Neural progenitor cell (in vitro differentiated cells): Measurements from ENCODE around the gene CDH12. TPM values are rescaled to one million over a fixed set of nuclear protein-coding genes. Genes with fewer than 3 reads are reported as not detected.

ENCODE experiments used
- DNase-seq: peaks from one replicate; pipeline ENCODE4 v3.0.0-alpha.2; 2016; ENCODE audit warnings: low spot score
- H2AFZ ChIP-seq: fragments of 200-600 bp; sonication (generic); replicated peaks from 2 replicates; pipeline ENCODE4 v1.6.1; 2016; ENCODE audit warnings: antibody characterized with exemption
- H3F3A ChIP-seq: fragments of 200-600 bp; sonication (generic); 2 replicates; pipeline ENCODE4 v1.6.1; 2016; ENCODE audit warnings: antibody characterized with exemption, low read depth
- H3K27ac ChIP-seq: fragments of 200-600 bp; sonication (generic); 2 replicates; pipeline ENCODE4 v1.5.1; 2016; ENCODE audit warnings: mild to moderate bottlenecking
- H3K27me3 ChIP-seq: fragments of 200-600 bp; sonication (generic); 2 replicates; pipeline ENCODE4 v1.6.1; 2016; ENCODE audit warnings: mild to moderate bottlenecking, moderate library complexity
- H3K36me3 ChIP-seq: fragments of 200-600 bp; sonication (generic); 2 replicates; pipeline ENCODE4 v1.5.1; 2016
- H3K4me1 ChIP-seq: fragments of 200-600 bp; sonication (generic); 2 replicates; pipeline ENCODE4 v1.6.1; 2016; ENCODE audit warnings: mixed run types
- H3K4me2 ChIP-seq: fragments of 200-600 bp; sonication (generic); 2 replicates; pipeline ENCODE4 v1.6.1; 2016
- H3K4me3 ChIP-seq: fragments of 200-600 bp; sonication (generic); 2 replicates; pipeline ENCODE4 v1.5.1; 2016
- H3K79me2 ChIP-seq: fragments of 200-600 bp; sonication (generic); 2 replicates; pipeline ENCODE4 v1.6.1; 2016; ENCODE audit warnings: low read depth
- H3K9ac ChIP-seq: fragments of 200-600 bp; sonication (generic); 2 replicates; pipeline ENCODE4 v1.6.1; 2016
- H3K9me3 ChIP-seq: fragments of 200-600 bp; sonication (generic); 2 replicates; pipeline ENCODE4 v1.5.1; 2016; ENCODE audit warnings: low read depth
- H4K20me1 ChIP-seq: fragments of 200-600 bp; sonication (generic); 2 replicates; pipeline ENCODE4 v1.6.1; 2016; ENCODE audit warnings: low read depth
- H3K27ac Mint-ChIP-seq: 3 replicates; pipeline ENCODE4 v1.8.0; 2021; ENCODE audit warnings: mixed read lengths
- H3K27me3 Mint-ChIP-seq: 2 replicates; pipeline ENCODE4 v1.8.0; 2022; ENCODE audit warnings: low read depth, mild to moderate bottlenecking, inconsistent platforms, moderate library complexity, mixed read lengths; ENCODE audit not compliant: insufficient read depth
- H3K36me3 Mint-ChIP-seq: 3 replicates; pipeline ENCODE4 v1.8.0; 2021; ENCODE audit warnings: mixed read lengths
- H3K4me1 Mint-ChIP-seq: 3 replicates; pipeline ENCODE4 v1.8.0; 2021; ENCODE audit warnings: mixed read lengths
- H3K4me3 Mint-ChIP-seq: 3 replicates; pipeline ENCODE4 v1.8.0; 2021; ENCODE audit warnings: mild to moderate bottlenecking, moderate library complexity, mixed read lengths
- H3K9me3 Mint-ChIP-seq: 3 replicates; pipeline ENCODE4 v1.8.0; 2020; ENCODE audit warnings: mixed read lengths
- EZH2 ChIP-seq: fragments of 200-600 bp; sonication (generic); IDR thresholded peaks from 2 replicates; pipeline ENCODE4 v1.6.1; 2017; ENCODE audit warnings: antibody characterized with exemption, mild to moderate bottlenecking, moderate library complexity
- EZH2phosphoT487 ChIP-seq: fragments of 200-600 bp; sonication (generic); IDR thresholded peaks from 2 replicates; pipeline ENCODE4 v1.6.1; 2017; ENCODE audit warnings: antibody characterized with exemption
- total RNA-seq: library from RNA; depleted of rRNA; stranded (reverse); fragments of >200 nt; gene quantifications from 2 replicates; pipeline ENCODE4 v1.2.3, GENCODE V29; 2015; ENCODE audit warnings: low replicate concordance
- TF ChIP-seq, protein P1 (sequence below): fragments of 200-600 bp; sonication (generic); IDR thresholded peaks from 2 replicates; pipeline ENCODE4 v1.5.1; 2017; ENCODE audit warnings: antibody characterized with exemption, mild to moderate bottlenecking

Gene CDH12
- total RNA-seq, 1 donor from 2014 or later = not detected

DNA sequence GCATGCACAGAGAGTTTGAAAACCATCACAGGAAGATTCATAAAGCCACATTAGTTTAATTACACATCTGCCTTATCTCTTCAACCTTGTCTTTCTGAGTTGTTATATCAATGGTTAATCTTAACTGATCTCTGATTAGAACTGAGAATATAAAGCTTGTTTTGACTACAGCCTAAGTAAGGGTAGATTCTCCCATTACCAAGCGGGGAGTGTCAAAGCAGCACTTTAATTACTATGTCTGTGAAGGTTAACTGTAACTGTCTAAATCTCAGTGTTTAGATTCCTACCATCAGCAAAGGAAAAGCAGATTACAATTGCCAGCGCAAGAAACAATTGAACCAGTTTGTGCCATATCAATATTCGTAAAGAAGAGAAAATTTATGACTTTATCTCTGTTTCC is 348.7 kb downstream of the CDH12 start:
- H3K27me3 Mint-ChIP-seq = peaks cover 3% of the 10 kb centered on the region
- Histone ChIP-seq H3K4me1 (no peaks in the 10 kb centered on the region), H3K4me2 (no peak overlapping the region), H3K79me2 (no peaks in the 10 kb centered on the region), H3K4me3 (no peak overlapping the region), H4K20me1 (no peaks in the 10 kb centered on the region), H3K9me3 (no peaks in the 10 kb centered on the region), H3K36me3 (no peaks in the 10 kb centered on the region), H2AFZ (no peak overlapping the region), H3K27ac (no peak overlapping the region), H3F3A (no peaks in the 10 kb centered on the region), H3K27me3 (no peaks in the 10 kb centered on the region), H3K9ac (no peak overlapping the region)
- H3K4me1 Mint-ChIP-seq = no peaks in the 10 kb centered on the region
- no peak overlapping the region for H3K4me3 Mint-ChIP-seq
- H3K36me3 Mint-ChIP-seq = no peaks in the 10 kb centered on the region
- H3K27ac Mint-ChIP-seq = no peak overlapping the region
- no peaks in the 10 kb centered on the region for H3K9me3 Mint-ChIP-seq
- DNase-seq = no peak
- no peak for TF ChIP-seq EZH2phosphoT487
- TF ChIP-seq, protein P1, sequence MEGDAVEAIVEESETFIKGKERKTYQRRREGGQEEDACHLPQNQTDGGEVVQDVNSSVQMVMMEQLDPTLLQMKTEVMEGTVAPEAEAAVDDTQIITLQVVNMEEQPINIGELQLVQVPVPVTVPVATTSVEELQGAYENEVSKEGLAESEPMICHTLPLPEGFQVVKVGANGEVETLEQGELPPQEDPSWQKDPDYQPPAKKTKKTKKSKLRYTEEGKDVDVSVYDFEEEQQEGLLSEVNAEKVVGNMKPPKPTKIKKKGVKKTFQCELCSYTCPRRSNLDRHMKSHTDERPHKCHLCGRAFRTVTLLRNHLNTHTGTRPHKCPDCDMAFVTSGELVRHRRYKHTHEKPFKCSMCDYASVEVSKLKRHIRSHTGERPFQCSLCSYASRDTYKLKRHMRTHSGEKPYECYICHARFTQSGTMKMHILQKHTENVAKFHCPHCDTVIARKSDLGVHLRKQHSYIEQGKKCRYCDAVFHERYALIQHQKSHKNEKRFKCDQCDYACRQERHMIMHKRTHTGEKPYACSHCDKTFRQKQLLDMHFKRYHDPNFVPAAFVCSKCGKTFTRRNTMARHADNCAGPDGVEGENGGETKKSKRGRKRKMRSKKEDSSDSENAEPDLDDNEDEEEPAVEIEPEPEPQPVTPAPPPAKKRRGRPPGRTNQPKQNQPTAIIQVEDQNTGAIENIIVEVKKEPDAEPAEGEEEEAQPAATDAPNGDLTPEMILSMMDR = no peak
- TF ChIP-seq EZH2 = no peak

DNA sequence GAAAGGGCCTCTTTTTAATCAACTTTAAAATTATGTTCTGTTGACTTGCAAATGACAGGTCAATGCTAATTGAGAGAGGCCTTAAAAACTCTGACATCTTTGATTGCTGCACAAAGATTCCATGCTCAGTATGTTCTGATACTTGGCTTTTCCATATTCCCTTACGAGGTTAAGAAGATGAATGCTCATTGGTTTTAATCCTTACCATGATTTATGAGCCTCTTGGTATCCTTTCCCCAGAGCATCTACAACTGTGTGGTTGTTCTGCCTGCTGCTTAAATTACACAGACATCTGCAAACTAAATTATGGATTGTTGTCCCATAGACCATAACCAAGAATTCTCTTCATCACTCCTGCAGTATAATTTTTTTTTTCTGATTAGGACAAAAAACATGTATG is 352.6 kb downstream of the CDH12 start:
- no peak overlapping the region for H3K9ac ChIP-seq
- Mint-ChIP-seq H3K9me3 (no peaks in the 10 kb centered on the region), H3K27me3 (peaks cover 3% of the 10 kb centered on the region), H3K4me3 (no peak overlapping the region), H3K27ac (no peak overlapping the region), H3K36me3 (no peaks in the 10 kb centered on the region), H3K4me1 (no peaks in the 10 kb centered on the region)
- H3K36me3 ChIP-seq = no peaks in the 10 kb centered on the region
- no peak overlapping the region for H3K4me2 ChIP-seq
- no peaks in the 10 kb centered on the region for H4K20me1 ChIP-seq
- no peak overlapping the region for H3K4me3 ChIP-seq
- no peaks in the 10 kb centered on the region for H3K4me1 ChIP-seq
- no peaks in the 10 kb centered on the region for H3K9me3 ChIP-seq
- H3K79me2 ChIP-seq = no peaks in the 10 kb centered on the region
- H2AFZ ChIP-seq = no peak overlapping the region
- H3K27me3 ChIP-seq = no peaks in the 10 kb centered on the region
- no peaks in the 10 kb centered on the region for H3F3A ChIP-seq
- TF ChIP-seq EZH2phosphoT487 (no peak), EZH2 (no peak)
- TF ChIP-seq, protein P1 = no peak
- no peak overlapping the region for H3K27ac ChIP-seq
- DNase-seq = no peak

DNA sequence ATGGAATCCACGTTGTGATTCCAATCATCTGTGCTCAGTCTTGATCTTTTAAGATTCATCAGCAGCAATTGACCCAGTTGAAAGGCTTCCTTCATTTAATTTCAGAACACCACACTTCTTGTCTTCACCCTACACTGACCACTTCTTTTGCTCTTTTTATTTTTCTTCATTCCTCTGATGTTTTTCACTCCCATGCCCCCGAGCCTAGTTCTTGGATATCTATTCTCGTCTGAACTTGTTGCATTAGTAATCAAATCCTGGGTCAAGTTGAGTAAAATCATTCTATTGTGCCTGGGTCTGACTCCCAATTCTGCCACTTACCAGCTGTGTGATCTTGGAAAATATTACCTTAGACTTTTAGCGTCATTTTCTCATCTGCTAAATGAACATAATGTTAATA is 356.5 kb downstream of the CDH12 start:
- Histone ChIP-seq H4K20me1 (no peaks in the 10 kb centered on the region), H3F3A (no peaks in the 10 kb centered on the region), H3K36me3 (no peaks in the 10 kb centered on the region), H3K79me2 (no peaks in the 10 kb centered on the region), H3K27me3 (no peaks in the 10 kb centered on the region), H3K4me2 (no peak overlapping the region), H3K4me1 (no peaks in the 10 kb centered on the region), H3K27ac (no peak overlapping the region), H3K9me3 (no peaks in the 10 kb centered on the region), H2AFZ (no peak overlapping the region), H3K4me3 (no peak overlapping the region), H3K9ac (no peak overlapping the region)
- no peak overlapping the region for H3K4me3 Mint-ChIP-seq
- no peak for DNase-seq
- H3K36me3 Mint-ChIP-seq = no peaks in the 10 kb centered on the region
- H3K27me3 Mint-ChIP-seq = peaks cover 2% of the 10 kb centered on the region
- no peaks in the 10 kb centered on the region for H3K9me3 Mint-ChIP-seq
- TF ChIP-seq, protein P1 = no peak
- TF ChIP-seq EZH2 (no peak), EZH2phosphoT487 (no peak)
- H3K27ac Mint-ChIP-seq = no peak overlapping the region
- no peaks in the 10 kb centered on the region for H3K4me1 Mint-ChIP-seq
